ENCODE data around the gene TICAM1. TPM values are rescaled to one million over a fixed set of nuclear protein-coding genes. Genes with fewer than 3 reads are reported as not detected.

Gene TICAM1
- total and polyA plus RNA-seq, 10 of the 15 experiments (the other 5 are each of a cell fraction or from before 2014, with no cell fraction given), result 0.31 to 31.1 (median 5.3) TPM

DNA sequence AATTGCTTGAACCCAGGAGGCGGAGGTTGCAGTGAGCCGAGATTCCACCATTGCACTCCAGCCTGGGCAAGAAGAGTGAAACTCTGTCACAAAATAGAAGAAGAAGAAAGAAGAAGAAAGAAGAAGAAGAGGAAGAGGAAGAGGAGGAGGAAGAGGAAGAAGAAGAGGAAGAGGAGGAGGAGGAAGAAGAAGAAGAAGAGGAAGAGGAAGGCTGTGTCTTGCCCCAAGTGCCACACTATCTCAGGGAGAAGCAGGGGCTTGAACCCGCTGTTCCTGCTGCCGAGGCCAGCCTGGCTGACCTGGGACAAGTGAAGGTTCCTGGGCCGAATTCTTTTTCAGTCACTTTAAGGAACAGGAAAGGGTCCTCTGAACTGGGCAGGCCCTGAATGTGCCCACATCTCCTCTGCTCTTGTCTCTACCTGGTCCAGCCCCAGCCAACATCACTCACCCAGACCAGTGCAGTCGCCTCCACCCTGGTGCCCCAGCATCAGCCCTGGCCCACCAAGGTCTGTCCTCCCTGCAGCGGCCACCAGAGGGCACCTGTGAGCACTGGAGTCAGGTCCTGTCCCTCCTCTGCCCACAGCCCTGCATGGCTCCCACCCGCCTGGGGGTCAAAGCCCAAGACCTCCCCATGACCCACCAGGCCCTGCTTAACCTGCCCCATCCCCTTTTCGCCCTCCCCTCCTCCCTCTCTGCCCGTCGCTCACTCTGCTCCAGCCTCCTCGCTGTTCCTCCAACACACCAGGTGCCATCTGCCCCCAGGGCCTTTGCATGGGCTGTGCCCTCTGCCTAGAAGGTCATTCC lies 20.0 kb downstream of the TICAM1 start (continued):
- TF ChIP-seq MYC (IDR thresholded peaks at IDR 0.05; ENCODE audit: insufficient read depth, insufficient read length, insufficient replicate concordance, low read length, severe bottlenecking) (no peak), RB1 (IDR thresholded peaks at IDR 0.05; ENCODE audit: borderline replicate concordance) (no peak), NRF1 (conservative IDR thresholded peaks at IDR 0.05; ENCODE audit: low read depth, low read length) (no peak), NFIC (IDR thresholded peaks at IDR 0.05; ENCODE audit: low read depth, low read length) (no peak), FOS (IDR thresholded peaks at IDR 0.05; ENCODE audit: borderline replicate concordance, extremely low read depth, insufficient read length) (no peak), JUNB (IDR thresholded peaks at IDR 0.05) (no peak), ZNF207 (IDR thresholded peaks at IDR 0.05; ENCODE audit: borderline replicate concordance) (no peak), BMI1 (IDR thresholded peaks at IDR 0.05; ENCODE audit: borderline replicate concordance) (no peak), PAX8 (IDR thresholded peaks at IDR 0.05) (no peak), CREM (IDR thresholded peaks at IDR 0.05; ENCODE audit: low read depth) (no peak), RAD51 (IDR thresholded peaks at IDR 0.05) (no peak), CBFB (IDR thresholded peaks at IDR 0.05; ENCODE audit: low read depth) (no peak), DPF2 (IDR thresholded peaks at IDR 0.05) (peak; percentile 42; the same call in 1 of the 2 replicates), YY1 (IDR thresholded peaks at IDR 0.05; ENCODE audit: low read depth, low read length) (peak; percentile 83), LARP7 (IDR thresholded peaks at IDR 0.05) (0 out of 2 replicates have a peak, but pooled peaks have one; percentile 53), NR2F1 (conservative IDR thresholded peaks at IDR 0.05) (peak; percentile 89), MXI1 (IDR thresholded peaks at IDR 0.05; ENCODE audit: low read depth, low read length) (no peak)
- TF ChIP-seq, protein P1, sequence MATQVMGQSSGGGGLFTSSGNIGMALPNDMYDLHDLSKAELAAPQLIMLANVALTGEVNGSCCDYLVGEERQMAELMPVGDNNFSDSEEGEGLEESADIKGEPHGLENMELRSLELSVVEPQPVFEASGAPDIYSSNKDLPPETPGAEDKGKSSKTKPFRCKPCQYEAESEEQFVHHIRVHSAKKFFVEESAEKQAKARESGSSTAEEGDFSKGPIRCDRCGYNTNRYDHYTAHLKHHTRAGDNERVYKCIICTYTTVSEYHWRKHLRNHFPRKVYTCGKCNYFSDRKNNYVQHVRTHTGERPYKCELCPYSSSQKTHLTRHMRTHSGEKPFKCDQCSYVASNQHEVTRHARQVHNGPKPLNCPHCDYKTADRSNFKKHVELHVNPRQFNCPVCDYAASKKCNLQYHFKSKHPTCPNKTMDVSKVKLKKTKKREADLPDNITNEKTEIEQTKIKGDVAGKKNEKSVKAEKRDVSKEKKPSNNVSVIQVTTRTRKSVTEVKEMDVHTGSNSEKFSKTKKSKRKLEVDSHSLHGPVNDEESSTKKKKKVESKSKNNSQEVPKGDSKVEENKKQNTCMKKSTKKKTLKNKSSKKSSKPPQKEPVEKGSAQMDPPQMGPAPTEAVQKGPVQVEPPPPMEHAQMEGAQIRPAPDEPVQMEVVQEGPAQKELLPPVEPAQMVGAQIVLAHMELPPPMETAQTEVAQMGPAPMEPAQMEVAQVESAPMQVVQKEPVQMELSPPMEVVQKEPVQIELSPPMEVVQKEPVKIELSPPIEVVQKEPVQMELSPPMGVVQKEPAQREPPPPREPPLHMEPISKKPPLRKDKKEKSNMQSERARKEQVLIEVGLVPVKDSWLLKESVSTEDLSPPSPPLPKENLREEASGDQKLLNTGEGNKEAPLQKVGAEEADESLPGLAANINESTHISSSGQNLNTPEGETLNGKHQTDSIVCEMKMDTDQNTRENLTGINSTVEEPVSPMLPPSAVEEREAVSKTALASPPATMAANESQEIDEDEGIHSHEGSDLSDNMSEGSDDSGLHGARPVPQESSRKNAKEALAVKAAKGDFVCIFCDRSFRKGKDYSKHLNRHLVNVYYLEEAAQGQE (IDR thresholded peaks at IDR 0.05; ENCODE audit: low read depth, low read length), result no peak
- TF ChIP-seq, protein P2, sequence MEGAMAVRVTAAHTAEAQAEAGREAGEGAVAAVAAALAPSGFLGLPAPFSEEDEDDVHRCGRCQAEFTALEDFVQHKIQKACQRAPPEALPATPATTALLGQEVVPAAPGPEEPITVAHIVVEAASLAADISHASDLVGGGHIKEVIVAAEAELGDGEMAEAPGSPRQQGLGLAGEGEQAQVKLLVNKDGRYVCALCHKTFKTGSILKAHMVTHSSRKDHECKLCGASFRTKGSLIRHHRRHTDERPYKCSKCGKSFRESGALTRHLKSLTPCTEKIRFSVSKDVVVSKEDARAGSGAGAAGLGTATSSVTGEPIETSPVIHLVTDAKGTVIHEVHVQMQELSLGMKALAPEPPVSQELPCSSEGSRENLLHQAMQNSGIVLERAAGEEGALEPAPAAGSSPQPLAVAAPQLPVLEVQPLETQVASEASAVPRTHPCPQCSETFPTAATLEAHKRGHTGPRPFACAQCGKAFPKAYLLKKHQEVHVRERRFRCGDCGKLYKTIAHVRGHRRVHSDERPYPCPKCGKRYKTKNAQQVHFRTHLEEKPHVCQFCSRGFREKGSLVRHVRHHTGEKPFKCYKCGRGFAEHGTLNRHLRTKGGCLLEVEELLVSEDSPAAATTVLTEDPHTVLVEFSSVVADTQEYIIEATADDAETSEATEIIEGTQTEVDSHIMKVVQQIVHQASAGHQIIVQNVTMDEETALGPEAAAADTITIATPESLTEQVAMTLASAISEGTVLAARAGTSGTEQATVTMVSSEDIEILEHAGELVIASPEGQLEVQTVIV (IDR thresholded peaks at IDR 0.05; ENCODE audit: borderline replicate concordance, partially characterized antibody), result no peak
- TF ChIP-seq, protein P3, sequence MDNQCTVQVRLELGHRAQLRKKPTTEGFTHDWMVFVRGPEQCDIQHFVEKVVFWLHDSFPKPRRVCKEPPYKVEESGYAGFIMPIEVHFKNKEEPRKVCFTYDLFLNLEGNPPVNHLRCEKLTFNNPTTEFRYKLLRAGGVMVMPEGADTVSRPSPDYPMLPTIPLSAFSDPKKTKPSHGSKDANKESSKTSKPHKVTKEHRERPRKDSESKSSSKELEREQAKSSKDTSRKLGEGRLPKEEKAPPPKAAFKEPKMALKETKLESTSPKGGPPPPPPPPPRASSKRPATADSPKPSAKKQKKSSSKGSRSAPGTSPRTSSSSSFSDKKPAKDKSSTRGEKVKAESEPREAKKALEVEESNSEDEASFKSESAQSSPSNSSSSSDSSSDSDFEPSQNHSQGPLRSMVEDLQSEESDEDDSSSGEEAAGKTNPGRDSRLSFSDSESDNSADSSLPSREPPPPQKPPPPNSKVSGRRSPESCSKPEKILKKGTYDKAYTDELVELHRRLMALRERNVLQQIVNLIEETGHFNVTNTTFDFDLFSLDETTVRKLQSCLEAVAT (IDR thresholded peaks at IDR 0.05), result no peak
- TF ChIP-seq, protein P4, sequence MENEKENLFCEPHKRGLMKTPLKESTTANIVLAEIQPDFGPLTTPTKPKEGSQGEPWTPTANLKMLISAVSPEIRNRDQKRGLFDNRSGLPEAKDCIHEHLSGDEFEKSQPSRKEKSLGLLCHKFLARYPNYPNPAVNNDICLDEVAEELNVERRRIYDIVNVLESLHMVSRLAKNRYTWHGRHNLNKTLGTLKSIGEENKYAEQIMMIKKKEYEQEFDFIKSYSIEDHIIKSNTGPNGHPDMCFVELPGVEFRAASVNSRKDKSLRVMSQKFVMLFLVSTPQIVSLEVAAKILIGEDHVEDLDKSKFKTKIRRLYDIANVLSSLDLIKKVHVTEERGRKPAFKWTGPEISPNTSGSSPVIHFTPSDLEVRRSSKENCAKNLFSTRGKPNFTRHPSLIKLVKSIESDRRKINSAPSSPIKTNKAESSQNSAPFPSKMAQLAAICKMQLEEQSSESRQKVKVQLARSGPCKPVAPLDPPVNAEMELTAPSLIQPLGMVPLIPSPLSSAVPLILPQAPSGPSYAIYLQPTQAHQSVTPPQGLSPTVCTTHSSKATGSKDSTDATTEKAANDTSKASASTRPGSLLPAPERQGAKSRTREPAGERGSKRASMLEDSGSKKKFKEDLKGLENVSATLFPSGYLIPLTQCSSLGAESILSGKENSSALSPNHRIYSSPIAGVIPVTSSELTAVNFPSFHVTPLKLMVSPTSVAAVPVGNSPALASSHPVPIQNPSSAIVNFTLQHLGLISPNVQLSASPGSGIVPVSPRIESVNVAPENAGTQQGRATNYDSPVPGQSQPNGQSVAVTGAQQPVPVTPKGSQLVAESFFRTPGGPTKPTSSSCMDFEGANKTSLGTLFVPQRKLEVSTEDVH (IDR thresholded peaks at IDR 0.05; ENCODE audit: low read depth, partially characterized antibody), result no peak
